HL-60/S4 treated with phorbol 12-myristate 13-acetate at 8.2 ng/mL for 4 days and 3 days (cell line): ENCODE measurements around the gene DCUN1D3.
"Not testable (repeated sequence)": the region's sequence is repeated elsewhere in the genome, so short reads cannot be mapped to it uniquely, and the experiment has no call there.

Experiments
- in situ Hi-C: fragments of 300-500 bp; cut with MboI; formaldehyde crosslinking; loops from 2 replicates; pipeline ENCODE4 v1.15.0; 2022; ENCODE audit warnings: low sequenced_read_pairs

The DCUN1D3 gene

GRCh38 chr16:20838240-20838639, 61.9 kb downstream of the DCUN1D3 start:
- in situ Hi-C loops = no loop called here

GRCh38 chr16:20833086-20833485, 67.1 kb downstream of the DCUN1D3 start:
- in situ Hi-C loops = no loop called here

- in situ Hi-C loops = no loop called here
These were observed 69.8 kb downstream of the DCUN1D3 start for GRCh38 chr16:20830372-20830771.

- in situ Hi-C loops = no loop called here
These were observed 70.6 kb downstream of the DCUN1D3 start for GRCh38 chr16:20829536-20829935.

GRCh38 chr16:20826039-20826566, 74.1 kb downstream of the DCUN1D3 start:
- in situ Hi-C loops = no loop called here

- in situ Hi-C loops = no loop called here
These were observed 77.4 kb downstream of the DCUN1D3 start for GRCh38 chr16:20822521-20823325.

DNA sequence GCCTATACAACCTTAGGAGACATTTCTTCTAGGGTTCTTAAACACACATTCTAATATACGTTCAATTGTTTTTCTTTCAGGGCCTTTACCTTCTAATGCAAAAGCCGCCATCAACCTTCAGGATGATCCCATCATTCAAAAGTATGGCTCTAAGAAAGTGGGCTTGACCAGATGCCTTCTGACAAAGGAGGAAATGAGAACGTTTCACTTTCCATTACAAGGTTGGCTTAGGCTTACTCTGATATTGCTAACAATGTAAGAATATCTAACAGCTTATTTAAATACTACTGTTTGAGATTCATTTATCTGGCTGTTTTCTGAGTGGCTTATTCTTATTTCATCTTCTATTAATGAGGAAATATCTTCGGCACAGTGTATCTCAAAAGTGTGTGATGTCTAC, 78.5 kb downstream of the DCUN1D3 start:
- in situ Hi-C loops = no loop called here

DNA sequence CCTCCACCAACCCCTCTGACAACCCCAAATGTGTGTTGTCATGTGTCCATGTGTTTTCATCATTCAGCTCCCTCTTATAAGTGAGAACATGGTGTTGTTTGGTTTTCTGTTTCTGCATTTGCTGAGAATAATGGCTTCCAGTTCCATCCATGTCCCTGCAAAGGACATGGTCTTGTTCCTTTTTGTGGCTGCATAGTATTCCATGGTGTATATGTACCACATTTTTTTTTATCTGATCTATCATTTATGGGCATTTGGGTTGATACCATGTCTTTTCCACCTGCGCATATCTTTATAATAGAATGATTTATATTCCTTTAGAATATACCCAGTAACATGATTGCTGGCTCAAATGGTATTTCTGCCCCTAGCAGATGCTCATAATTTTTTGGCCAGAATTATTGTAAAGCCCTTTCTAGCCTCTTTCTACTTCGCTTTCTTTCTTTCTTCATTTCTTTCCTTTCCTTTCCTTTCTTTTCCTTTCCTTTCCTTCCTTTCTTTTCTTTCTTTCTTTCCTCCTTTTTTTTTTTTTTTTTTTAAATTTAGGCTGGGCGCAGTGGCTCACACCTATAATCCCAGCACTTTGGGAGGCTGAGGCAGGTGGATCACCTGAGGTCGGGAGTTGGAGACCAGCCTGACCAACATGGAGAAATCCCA, 81.1 kb downstream of the DCUN1D3 start:
- in situ Hi-C loops = no loop called here

- in situ Hi-C loops = no loop called here
These were observed 85.4 kb downstream of the DCUN1D3 start for GRCh38 chr16:20814784-20815183.

GRCh38 chr16:20812510-20812909, 87.6 kb downstream of the DCUN1D3 start:
- in situ Hi-C loops = no loop called here

- in situ Hi-C loops = no loop called here
These were observed 88.2 kb downstream of the DCUN1D3 start for GRCh38 chr16:20811889-20812439.

DNA sequence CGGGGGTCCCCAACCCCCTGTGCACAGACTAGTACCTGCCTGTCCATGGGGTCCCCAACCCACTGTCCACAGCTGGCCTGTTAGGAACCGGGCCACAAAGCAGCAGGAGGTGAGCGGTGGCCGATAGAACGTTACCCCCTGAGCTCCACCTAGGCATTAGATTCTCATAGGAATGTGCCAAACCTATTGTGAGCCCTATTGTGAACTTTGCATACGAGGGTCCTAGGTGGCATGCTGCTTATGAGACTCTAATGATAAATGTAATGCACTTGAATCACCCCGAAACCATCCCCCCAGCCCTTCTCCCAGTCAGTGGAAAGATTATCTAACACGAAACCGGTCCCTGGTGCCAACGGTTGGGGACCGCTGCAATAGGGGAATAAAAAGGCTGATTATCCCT, 92.3 kb downstream of the DCUN1D3 start:
- in situ Hi-C loops = no loop called here

DNA sequence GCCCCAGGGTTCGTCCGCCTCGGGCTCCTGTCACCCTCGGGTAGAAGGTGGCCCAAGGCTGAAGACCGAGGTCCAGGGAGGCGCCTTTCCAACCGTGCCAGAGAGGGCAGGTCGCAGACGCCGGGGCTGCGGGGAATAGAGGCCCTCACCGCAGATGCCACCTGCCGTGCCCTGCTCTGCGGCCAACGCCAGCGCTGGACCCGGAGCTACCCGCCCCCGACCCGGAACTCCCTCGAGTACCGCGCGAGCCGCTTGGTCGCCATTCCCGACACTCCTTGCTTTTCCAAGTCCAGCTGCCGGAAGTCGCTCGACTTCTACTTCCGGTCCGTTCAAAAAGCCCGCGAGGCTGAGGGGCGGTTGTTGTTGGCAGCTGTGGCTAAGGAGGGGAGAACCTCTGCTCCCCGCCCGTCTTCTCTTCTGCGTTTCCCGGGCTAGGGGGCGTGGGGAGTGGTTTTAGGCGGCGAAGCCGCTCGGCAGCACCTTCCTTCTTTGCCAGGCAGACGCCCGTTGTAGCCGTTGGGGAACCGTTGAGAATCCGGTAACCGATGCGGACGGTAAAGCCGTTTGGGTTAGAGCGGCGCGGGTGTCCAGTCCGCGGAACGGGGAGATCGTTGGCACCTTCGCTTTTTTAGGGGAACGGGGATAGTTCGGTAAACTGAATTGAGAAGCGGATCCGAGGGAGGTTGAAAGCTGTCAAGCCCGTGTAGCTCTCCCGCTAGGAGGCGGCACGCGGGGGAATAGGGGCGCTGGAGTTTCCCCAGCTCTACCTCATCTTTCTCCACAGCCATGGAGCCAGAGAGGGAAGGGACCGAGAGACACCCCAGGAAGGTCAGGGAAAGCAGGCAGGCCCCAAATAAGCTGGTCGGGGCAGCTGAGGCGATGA, 93.7 kb downstream of the DCUN1D3 start, which contains the start of the genes ERI2 and REXO5:
TSS of gene ERI2 (minus strand) at position 305 of the 883 bp plus-strand sequence. CDS start at position 263, 42 bp downstream.
TSS of gene REXO5 (plus strand) at position 360 of the 883 bp plus-strand sequence. CDS start at position 787, 427 bp downstream.
- in situ Hi-C loops = no loop called here

DNA sequence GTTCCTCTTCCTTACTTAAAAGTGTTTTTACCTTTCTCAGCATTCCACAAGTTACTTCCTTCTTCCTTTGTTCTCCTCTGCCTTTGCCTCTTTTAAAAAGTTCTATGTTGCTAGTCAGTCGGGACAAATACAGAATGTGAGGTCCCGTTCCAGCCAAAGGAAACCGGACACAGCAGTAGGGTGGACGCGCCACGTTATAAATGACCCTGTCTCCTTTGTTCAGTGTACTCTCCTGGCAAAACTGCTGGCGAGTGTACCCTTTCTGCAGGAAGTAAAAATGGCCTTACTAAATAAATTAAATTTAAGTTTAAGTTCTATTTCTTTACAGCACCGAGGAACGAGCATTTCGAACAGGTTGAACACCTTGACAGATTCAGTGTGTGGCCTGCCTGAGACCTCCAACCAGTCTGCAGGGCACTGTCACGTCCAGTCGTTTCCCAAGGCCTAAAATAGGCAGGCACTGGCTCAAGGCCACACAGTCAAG, 94.4 kb downstream of the DCUN1D3 start:
- in situ Hi-C loops = not testable (repeated sequence)
